ACHN (cell line): Measurements from ENCODE around the gene TSPAN3.

Experiments used
- DNase-seq: peaks from one replicate; pipeline ENCODE4 v3.0.0-alpha.2; 2015
- in situ Hi-C: cut with HindIII; loops from 2 replicates; pipeline ENCODE4 v1.10.0; 2017; ENCODE audit warnings: low sequenced_read_pairs, low pct_ligation_motif_present, low pct_unique_long_range_greater_than_20kb

The TSPAN3 gene

DNA sequence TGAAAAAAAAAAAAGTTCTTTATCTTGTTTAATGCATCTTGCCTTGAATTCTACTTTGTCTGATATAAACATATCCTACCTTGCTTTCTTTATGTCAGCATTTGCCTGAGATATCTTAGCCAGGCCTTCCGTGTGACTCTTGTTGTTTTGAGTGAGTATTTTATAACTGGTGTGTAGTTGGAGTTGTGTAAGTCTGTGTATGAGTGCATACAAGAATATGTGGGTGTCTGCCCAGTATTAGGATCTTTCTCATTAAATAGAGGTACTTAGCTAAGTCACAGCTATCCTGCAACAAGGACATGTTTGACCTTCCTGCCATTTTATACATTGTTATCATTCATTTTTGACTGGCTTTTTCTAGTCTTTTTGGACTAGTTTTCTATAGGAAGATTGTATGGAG is 22.5 kb upstream of the TSPAN3 start:
- DNase-seq = no peak
- in situ Hi-C loops = no loop called here

DNA sequence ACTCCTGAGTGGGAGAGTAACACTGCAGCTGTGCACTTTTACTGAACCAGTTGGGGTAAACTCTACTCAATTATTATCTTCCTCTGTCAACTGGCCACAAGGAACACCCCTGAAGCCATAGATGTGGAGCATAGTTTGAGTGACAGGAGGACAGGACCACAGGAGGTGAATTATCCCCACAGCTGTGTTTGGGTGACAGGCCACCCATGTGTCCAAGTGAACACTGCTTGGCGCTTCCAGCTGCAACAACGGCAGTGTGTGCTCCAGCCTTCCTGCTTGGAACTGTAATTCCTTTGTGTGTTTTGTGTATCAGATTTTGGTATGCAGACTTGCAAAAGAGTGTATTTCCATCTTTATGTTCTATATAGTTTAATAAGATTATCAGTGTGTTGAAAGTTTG is 20.2 kb upstream of the TSPAN3 start:
- in situ Hi-C loops = no loop called here
- DNase-seq = no peak

- no peak for DNase-seq
- in situ Hi-C loops = no loop called here
Observed at GRCh38 chr15:77087213-77087612, 16.3 kb upstream of the TSPAN3 start.

DNA sequence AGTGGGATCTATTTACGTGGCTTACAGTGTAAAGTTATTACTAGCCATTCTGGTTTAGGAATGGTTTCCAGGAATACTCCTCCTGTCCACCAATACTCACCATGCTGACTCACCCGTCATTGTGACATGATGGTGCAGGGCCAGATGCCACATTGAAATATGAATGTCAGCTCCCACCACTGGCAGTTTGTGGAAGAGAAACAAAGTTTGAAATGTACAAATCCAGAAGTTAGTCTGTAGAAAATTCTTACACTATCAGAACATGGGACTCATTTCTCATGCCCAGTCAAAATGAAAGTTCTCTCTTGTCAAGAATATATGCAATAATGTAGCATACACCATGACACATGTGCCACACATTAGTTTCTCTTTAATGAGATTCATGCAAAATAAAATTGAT is 14.4 kb upstream of the TSPAN3 start:
- no peak for DNase-seq
- in situ Hi-C loops = no loop called here

GRCh38 chr15:77084436-77084835 is 13.5 kb upstream of the TSPAN3 start:
- in situ Hi-C loops = no loop called here
- DNase-seq = no peak

GRCh38 chr15:77083381-77084160 is 12.7 kb upstream of the TSPAN3 start:
- DNase-seq = peak; percentile 92
- in situ Hi-C loops = no loop called here

GRCh38 chr15:77081971-77082370 is 11.1 kb upstream of the TSPAN3 start:
- in situ Hi-C loops = no loop called here
- DNase-seq = no peak

DNA sequence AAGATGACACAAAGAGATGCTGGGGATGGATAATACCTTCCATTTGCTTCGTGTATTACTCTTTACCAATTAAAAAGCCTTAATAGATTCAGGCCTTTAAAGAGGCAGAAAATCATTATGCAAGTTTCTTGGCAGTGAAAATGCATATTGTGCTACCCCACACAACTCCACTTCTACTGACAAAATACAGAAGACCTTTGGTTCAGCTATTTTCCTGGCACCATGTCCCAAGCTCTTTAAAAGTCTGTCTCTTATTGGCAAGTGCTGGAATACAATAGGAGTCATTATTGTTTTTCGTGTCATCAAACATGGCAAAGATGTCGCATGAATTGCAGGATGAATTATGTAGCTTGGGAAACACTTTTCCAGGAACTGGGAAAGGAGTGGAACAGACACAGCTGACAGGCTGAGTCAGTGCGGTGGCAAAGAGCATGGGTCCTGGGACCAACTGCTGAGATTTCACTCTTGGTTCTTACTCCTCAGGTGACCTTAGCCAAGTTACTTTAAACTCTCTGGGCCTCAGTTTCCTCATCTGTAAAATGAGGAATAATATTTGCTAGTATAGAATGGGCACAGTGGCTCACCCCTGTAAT is 5.5 kb upstream of the TSPAN3 start:
- DNase-seq = no peak
- in situ Hi-C loops = no loop called here

- in situ Hi-C loops = no loop called here
- peak; percentile 47 for DNase-seq
Observed at GRCh38 chr15:77075528-77075927, 4.6 kb upstream of the TSPAN3 start.

- in situ Hi-C loops = no loop called here
- no peak for DNase-seq
Observed at GRCh38 chr15:77074350-77074749, 3.4 kb upstream of the TSPAN3 start.

DNA sequence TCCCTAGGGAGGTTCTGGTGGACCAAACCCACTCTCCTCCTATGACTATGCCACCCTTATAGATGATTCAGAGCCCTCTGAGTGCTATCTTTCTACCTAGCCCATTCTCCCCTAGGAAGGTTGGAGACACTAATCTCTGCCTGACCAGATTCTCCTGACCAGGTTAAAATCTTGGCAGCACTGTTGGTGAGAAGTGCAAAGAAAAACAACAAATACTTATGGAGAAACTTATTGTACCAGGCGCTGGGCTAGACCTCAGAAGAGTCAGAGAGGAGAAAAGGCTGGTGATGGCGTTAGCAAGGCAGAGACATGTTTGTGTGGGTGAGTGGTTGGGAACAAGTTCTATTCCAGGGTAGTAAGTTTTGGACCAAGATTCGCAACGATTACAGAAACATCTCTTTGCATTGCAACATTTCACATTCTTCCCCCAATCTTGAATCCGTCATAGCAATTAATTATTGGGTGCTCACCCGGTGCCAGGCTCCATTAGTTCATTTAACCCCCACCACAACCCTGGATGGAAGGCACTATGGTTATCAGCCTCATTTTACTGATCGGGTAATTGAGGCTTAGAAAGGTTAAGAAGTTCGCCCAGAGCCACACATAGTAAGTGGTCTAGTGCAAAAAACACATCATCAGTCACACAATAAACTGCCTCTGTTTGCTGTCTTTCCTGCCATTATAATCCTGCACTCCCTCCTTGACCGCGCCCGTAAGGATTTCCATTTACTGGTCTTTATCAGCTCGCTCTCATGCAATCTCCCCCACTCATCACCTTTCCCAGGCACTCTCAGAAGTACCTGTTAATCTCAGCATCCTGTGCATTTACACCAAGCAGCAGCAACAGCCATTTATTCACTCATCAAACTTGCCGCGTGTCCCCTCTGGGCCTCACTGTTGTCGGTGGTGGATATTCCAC is 655 bp upstream of the TSPAN3 start:
- DNase-seq = no peak
- in situ Hi-C loops = no loop called here

- in situ Hi-C loops = no loop called here
- no peak for DNase-seq
Observed at GRCh38 chr15:77070180-77070494, 772 bp downstream of the TSPAN3 start.

GRCh38 chr15:77069521-77070121 is 1.3 kb downstream of the TSPAN3 start:
- in situ Hi-C loops = no loop called here
- no peak for DNase-seq

- in situ Hi-C loops = no loop called here
- DNase-seq = no peak
Observed at GRCh38 chr15:77068633-77069032, 2.3 kb downstream of the TSPAN3 start.

- in situ Hi-C loops = no loop called here
Observed at GRCh38 chr15:77067691-77068367, 3.1 kb downstream of the TSPAN3 start.

GRCh38 chr15:77066971-77067690 is 3.8 kb downstream of the TSPAN3 start:
- no peak for DNase-seq
- in situ Hi-C loops = no loop called here

More at GRCh38 chr15:77067691-77068367, 3.1 kb downstream of the TSPAN3 start:
- DNase-seq = no peak

- peak; percentile 71 for DNase-seq
- in situ Hi-C loops = no loop called here
Observed at GRCh38 chr15:77064539-77065308, 6.2 kb downstream of the TSPAN3 start.
